GM21786 (cell line): ENCODE measurements around the gene NELL1.

ENCODE experiments used
- ATAC-seq: cut with Tn5 transposase; IDR thresholded peaks from one replicate; pipeline ENCODE4 v1.9.1; 2021; ENCODE audit not compliant: unreplicated experiment

The NELL1 gene

GRCh38 chr11:21405422-21405821 lies 736.0 kb downstream of the NELL1 start:
- no peak for ATAC-seq

GRCh38 chr11:21410513-21410912 lies 741.1 kb downstream of the NELL1 start:
- no peak for ATAC-seq

- no peak for ATAC-seq
These were observed 741.7 kb downstream of the NELL1 start for GRCh38 chr11:21411104-21411503.

GRCh38 chr11:21411597-21411996 lies 742.2 kb downstream of the NELL1 start:
- ATAC-seq = no peak

GRCh38 chr11:21412652-21413383 lies 743.4 kb downstream of the NELL1 start:
- ATAC-seq = no peak

- no peak for ATAC-seq
These were observed 745.6 kb downstream of the NELL1 start for GRCh38 chr11:21414953-21415352.

GRCh38 chr11:21415606-21416005 lies 746.2 kb downstream of the NELL1 start:
- ATAC-seq = no peak

- no peak for ATAC-seq
These were observed 752.4 kb downstream of the NELL1 start for GRCh38 chr11:21421711-21422329.

- no peak for ATAC-seq
These were observed 757.5 kb downstream of the NELL1 start for GRCh38 chr11:21426931-21427330.

GRCh38 chr11:21427726-21428125 lies 758.3 kb downstream of the NELL1 start:
- no peak for ATAC-seq

GRCh38 chr11:21428796-21429195 lies 759.4 kb downstream of the NELL1 start:
- no peak for ATAC-seq

- no peak for ATAC-seq
These were observed 760.0 kb downstream of the NELL1 start for GRCh38 chr11:21429401-21429800.

GRCh38 chr11:21430537-21430936 lies 761.2 kb downstream of the NELL1 start:
- no peak for ATAC-seq

GRCh38 chr11:21446939-21447590 lies 777.7 kb downstream of the NELL1 start:
- ATAC-seq = peak; percentile 84

- ATAC-seq = no peak
These were observed 778.5 kb downstream of the NELL1 start for GRCh38 chr11:21447871-21448270.

- ATAC-seq = no peak
These were observed 786.8 kb downstream of the NELL1 start for GRCh38 chr11:21456186-21456585.

- ATAC-seq = no peak
These were observed 790.7 kb downstream of the NELL1 start for GRCh38 chr11:21460082-21460481.

- ATAC-seq = no peak
These were observed 792.3 kb downstream of the NELL1 start for GRCh38 chr11:21461701-21462100.

- ATAC-seq = peak; percentile 63
These were observed 795.3 kb downstream of the NELL1 start for GRCh38 chr11:21464601-21465193.

GRCh38 chr11:21465203-21465602 lies 795.8 kb downstream of the NELL1 start:
- no peak for ATAC-seq

- no peak for ATAC-seq
These were observed 796.5 kb downstream of the NELL1 start for GRCh38 chr11:21465920-21466319.

GRCh38 chr11:21470521-21470920 lies 801.1 kb downstream of the NELL1 start:
- ATAC-seq = no peak
